Upper lobe of right lung (tissue), 1 donor: Measurements from ENCODE around the gene PRCC. TPM values are rescaled to one million over a fixed set of nuclear protein-coding genes. Genes with fewer than 3 reads are reported as not detected.

ENCODE experiments used
- ATAC-seq: fragments of 200-7000 bp; cut with Tn5 transposase; one replicate; pipeline ENCODE4 v1.9.1; 2020; ENCODE audit warnings: mild to moderate bottlenecking, moderate library complexity
- DNase-seq: peaks from one replicate; pipeline ENCODE4 v3.0.0-alpha.2; 2020
- H3K27ac ChIP-seq: fragments of 200-600 bp; one replicate; pipeline ENCODE4 v1.8.0; 2022
- H3K27me3 ChIP-seq: fragments of 200-600 bp; one replicate; pipeline ENCODE4 v1.8.0; 2022; ENCODE audit warnings: mild to moderate bottlenecking
- H3K36me3 ChIP-seq: fragments of 200-600 bp; one replicate; pipeline ENCODE4 v1.8.0; 2022
- H3K4me1 ChIP-seq: fragments of 200-600 bp; one replicate; pipeline ENCODE4 v1.8.0; 2022
- H3K4me3 ChIP-seq: fragments of 200-600 bp; one replicate; pipeline ENCODE4 v1.8.0; 2022; ENCODE audit warnings: mild to moderate bottlenecking
- H3K9me3 ChIP-seq: fragments of 200-600 bp; one replicate; pipeline ENCODE4 v1.8.0; 2022
- intact Hi-C: fragments of 100-400 bp; cut with DNase I; formaldehyde crosslinking; loops from one replicate; pipeline ENCODE4 v1.11.0; 2022
- total RNA-seq: library from RNA; stranded (reverse); fragmentation: NEBNext Ultra II Directional; extraction: Animal tissue kit (Norgen Biotek cat#: 25700); gene quantifications from one replicate; pipeline ENCODE4 v1.2.1, GENCODE V29; 2021
- TF ChIP-seq, protein P1 (sequence below): fragments of 200-600 bp; IDR thresholded peaks from one replicate; pipeline ENCODE4 v1.8.0; 2022; ENCODE audit warnings: antibody characterized with exemption
- donor health status: DM: no; HTN: yes; CAD: no; lungs with severe emphysema.

Gene PRCC
- total RNA-seq, 1 donor from 2014 or later = 48.5 TPM

DNA sequence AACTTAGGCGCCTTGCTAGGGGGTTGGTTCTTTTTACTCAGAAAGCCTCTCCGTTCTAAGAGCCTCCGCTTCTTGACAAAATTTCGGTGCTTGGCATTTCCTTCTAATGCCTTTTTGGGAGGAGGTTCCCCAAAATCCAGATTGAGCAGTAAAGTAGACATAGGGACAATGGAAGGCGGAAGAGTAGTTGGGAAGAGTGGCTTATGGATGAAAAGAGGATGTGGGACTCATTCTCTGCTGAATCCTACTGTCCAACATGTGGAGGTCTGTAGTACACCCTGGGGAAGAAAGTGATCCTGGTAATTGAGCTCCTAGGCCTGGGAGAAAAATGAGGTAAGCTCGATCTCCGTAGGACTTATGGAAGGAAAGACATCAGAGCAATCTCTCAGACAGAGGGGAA, 39.8 kb upstream of the PRCC start:
- H3K4me1 ChIP-seq = peaks cover 39% of the 10 kb centered on the region
- peak overlapping the region; percentile 79 for H3K4me3 ChIP-seq
- DNase-seq = no peak
- H3K36me3 ChIP-seq = peaks cover 29% of the 10 kb centered on the region
- no peaks in the 10 kb centered on the region for H3K27me3 ChIP-seq
- TF ChIP-seq, protein P1, sequence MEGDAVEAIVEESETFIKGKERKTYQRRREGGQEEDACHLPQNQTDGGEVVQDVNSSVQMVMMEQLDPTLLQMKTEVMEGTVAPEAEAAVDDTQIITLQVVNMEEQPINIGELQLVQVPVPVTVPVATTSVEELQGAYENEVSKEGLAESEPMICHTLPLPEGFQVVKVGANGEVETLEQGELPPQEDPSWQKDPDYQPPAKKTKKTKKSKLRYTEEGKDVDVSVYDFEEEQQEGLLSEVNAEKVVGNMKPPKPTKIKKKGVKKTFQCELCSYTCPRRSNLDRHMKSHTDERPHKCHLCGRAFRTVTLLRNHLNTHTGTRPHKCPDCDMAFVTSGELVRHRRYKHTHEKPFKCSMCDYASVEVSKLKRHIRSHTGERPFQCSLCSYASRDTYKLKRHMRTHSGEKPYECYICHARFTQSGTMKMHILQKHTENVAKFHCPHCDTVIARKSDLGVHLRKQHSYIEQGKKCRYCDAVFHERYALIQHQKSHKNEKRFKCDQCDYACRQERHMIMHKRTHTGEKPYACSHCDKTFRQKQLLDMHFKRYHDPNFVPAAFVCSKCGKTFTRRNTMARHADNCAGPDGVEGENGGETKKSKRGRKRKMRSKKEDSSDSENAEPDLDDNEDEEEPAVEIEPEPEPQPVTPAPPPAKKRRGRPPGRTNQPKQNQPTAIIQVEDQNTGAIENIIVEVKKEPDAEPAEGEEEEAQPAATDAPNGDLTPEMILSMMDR = no peak
- H3K27ac ChIP-seq = peak overlapping the region; percentile 96
- no peak for ATAC-seq
- no peaks in the 10 kb centered on the region for H3K9me3 ChIP-seq
- intact Hi-C loops = loop anchor here (5.0 kb wide), 1 partner anchor 35 kb away; no protein-coding TSS in a partner anchor

- peak within 1 kb of the TSS; percentile 96 for H3K27ac ChIP-seq
- peak within 1 kb of the TSS; percentile 79 for H3K4me3 ChIP-seq
- H3K4me1 ChIP-seq = peaks cover 39% of the 10 kb centered on the region
- H3K27me3 ChIP-seq = no peaks in the 10 kb centered on the region
- ATAC-seq (peak; percentile 84), DNase-seq (peak; percentile 94)
- intact Hi-C loops = loop anchor here (5.0 kb wide), 1 partner anchor 36 kb away; no protein-coding TSS in a partner anchor
- no peaks in the 10 kb centered on the region for H3K9me3 ChIP-seq
- peaks cover 26% of the 10 kb centered on the region for H3K36me3 ChIP-seq
- TF ChIP-seq, protein P1 = no peak
Measured at GRCh38 chr1:156727926-156728598, 39.3 kb upstream of the PRCC start, which contains the start of gene METTL25B. Gene METTL25B (plus strand): TSS chr1:156728469. CDS start chr1:156729105, 636 bp downstream.

- no peaks in the 10 kb centered on the region for H3K9me3 ChIP-seq
- peaks cover 25% of the 10 kb centered on the region for H3K36me3 ChIP-seq
- H3K27me3 ChIP-seq = no peaks in the 10 kb centered on the region
- ATAC-seq (peak; percentile 95), DNase-seq (peak; percentile 98)
- peak within 1 kb of the TSS; percentile 96 for H3K27ac ChIP-seq
- H3K4me3 ChIP-seq = peak within 1 kb of the TSS; percentile 79
- peaks cover 39% of the 10 kb centered on the region for H3K4me1 ChIP-seq
- intact Hi-C loops = loop anchor here (5.0 kb wide), 1 partner anchor 37 kb away; no protein-coding TSS in a partner anchor
- TF ChIP-seq, protein P1 = no peak
Measured at GRCh38 chr1:156728599-156729462, 38.5 kb upstream of the PRCC start, which contains the start of gene ISG20L2. Gene ISG20L2 (minus strand): TSS chr1:156728766. CDS start chr1:156727652, 1,114 bp downstream.

DNA sequence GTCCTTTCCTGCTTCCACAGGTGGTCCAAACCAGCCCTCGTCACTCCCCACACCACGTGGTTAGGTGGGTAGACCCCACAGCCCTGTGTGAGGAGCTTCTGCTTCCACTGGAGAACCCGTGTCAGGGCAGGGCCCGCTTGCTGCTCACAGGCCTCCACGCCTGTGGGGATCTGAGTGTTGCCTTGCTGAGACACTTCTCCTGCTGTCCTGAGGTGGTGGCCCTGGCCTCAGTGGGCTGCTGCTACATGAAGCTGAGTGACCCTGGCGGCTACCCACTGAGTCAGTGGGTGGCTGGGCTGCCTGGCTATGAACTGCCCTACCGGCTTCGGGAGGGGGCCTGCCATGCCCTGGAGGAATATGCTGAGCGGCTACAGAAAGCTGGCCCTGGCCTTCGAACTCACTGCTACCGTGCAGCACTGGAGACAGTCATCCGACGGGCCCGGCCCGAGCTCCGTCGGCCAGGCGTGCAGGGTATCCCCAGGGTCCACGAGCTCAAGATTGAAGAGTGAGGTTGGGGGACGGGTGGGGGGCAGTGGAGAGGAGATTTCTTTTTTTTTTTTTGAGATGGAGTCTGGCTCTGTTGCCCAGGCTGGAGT, 33.2 kb upstream of the PRCC start:
- intact Hi-C loops = no loop called here
- no peak for ATAC-seq
- no peak overlapping the region for H3K27ac ChIP-seq

GRCh38 chr1:156738407-156738806, 28.9 kb upstream of the PRCC start:
- Histone ChIP-seq H3K9me3 (no peaks in the 10 kb centered on the region), H3K27me3 (no peaks in the 10 kb centered on the region), H3K36me3 (peaks cover 42% of the 10 kb centered on the region), H3K4me3 (no peak overlapping the region), H3K27ac (no peak overlapping the region), H3K4me1 (peaks cover 6% of the 10 kb centered on the region)
- ATAC-seq = no peak
- DNase-seq = no peak
- TF ChIP-seq, protein P1 = no peak
- intact Hi-C loops = no loop called here

More for the DNA sequence above, 33.2 kb upstream of the PRCC start:
- Histone ChIP-seq H3K4me1 (peaks cover 5% of the 10 kb centered on the region), H3K27me3 (no peaks in the 10 kb centered on the region), H3K4me3 (no peak overlapping the region), H3K36me3 (peaks cover 33% of the 10 kb centered on the region), H3K9me3 (no peaks in the 10 kb centered on the region)
- TF ChIP-seq, protein P1 = no peak
- no peak for DNase-seq
